ENCODE results near the gene FOXO3.

FOXO3 gene

DNA sequence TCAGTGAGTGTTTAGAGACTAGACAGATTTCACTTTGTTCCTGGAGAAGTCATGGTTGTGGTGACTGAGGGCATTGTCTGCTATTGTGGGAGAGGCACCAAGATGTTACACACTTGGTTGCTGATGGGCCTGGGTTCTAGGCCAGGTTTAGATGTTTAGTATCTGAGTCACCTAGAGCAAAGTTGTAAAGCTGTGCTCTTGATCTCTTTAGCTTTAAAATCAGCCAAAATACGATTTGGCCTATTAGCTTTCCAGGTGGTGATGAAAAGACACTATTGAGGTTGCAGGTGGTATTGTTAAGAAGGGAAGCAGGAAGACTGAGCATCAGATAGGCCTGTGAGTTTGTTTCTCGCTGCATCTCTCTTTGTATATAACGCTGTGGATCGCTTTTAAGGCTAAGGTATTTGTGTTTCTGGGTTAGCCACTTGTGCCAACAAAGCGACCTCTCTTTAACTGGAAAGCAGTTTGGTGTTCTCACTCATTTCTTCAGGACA is 48.6 kb downstream of the FOXO3 start:
- TF ChIP-seq, protein P1, sequence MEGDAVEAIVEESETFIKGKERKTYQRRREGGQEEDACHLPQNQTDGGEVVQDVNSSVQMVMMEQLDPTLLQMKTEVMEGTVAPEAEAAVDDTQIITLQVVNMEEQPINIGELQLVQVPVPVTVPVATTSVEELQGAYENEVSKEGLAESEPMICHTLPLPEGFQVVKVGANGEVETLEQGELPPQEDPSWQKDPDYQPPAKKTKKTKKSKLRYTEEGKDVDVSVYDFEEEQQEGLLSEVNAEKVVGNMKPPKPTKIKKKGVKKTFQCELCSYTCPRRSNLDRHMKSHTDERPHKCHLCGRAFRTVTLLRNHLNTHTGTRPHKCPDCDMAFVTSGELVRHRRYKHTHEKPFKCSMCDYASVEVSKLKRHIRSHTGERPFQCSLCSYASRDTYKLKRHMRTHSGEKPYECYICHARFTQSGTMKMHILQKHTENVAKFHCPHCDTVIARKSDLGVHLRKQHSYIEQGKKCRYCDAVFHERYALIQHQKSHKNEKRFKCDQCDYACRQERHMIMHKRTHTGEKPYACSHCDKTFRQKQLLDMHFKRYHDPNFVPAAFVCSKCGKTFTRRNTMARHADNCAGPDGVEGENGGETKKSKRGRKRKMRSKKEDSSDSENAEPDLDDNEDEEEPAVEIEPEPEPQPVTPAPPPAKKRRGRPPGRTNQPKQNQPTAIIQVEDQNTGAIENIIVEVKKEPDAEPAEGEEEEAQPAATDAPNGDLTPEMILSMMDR (IDR thresholded peaks at IDR 0.05; ENCODE audit: low read depth, low read length) = no peak
- peak in 1 of 2 donors; percentile 87 for DNase-seq (ENCODE audit: low read depth in 2 of 2)
- no peak overlapping the region for H3K4me3 ChIP-seq (replicated peaks in 1 of 2; ENCODE audit: low read depth in 2 of 2, low read length in 2 of 2)

DNA sequence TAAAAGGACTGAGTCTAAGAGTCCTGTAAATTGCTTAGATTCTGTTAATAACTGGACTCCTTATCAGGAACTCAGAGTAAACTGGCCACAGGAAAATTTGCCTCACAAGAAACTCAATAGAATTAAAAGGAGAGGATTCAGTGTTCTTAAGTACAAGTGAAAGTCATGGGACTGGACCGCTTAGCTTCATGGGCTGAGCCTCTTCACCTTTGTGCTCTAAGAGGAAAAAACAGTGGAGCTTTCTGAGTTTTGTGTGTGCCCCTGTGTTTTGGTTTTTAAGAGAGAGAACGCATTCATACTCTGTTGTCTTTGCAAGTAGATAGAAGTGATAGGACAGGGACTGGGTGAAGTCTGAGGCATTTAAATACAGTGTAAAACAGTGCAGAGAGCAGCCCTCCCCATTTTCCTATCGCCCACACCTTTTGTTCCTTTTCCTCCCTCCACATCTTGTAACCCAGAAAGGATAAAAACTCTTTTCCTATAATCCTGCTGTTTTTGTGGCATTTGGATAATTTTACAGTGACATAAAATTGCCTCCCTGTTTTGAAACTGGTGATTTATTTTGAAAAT is 49.6 kb downstream of the FOXO3 start:
- H3K4me3 ChIP-seq (replicated peaks in 1 of 2; ENCODE audit: low read depth in 2 of 2, low read length in 2 of 2) = no peak overlapping the region
- TF ChIP-seq, protein P1 (IDR thresholded peaks at IDR 0.05; ENCODE audit: low read depth, low read length) = no peak
- DNase-seq (ENCODE audit: low read depth in 2 of 2) = no peak

DNA sequence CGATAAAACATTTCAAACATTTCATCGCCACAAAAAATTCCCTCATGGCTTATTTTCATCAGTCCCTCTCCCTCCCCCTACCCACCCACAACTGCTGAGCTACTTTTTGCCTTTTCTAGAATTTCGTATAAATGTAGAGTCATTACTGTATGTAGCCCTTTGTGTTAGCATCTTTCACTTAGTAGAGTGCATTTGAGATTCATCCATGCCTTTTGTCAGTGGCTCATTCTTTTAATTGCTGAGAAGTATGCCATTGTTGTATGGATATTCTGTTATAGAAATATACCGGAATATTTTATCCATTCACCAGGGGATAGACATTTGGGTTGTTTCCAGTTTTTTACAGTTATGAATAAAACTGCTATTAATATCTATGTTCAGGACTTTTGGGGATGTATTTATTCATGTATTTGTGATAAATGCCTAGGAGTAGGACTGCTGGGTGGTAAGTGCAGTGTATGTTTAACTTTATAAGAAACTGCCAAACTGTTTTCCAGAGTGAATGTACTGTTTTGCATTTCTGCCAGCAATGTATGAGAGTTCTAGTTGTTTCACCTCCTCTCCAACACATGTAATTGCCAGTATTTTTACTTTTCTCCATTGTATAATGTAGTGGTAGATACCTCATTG is 50.4 kb downstream of the FOXO3 start:
- no peak overlapping the region for H3K4me3 ChIP-seq (replicated peaks in 1 of 2; ENCODE audit: low read depth in 2 of 2, low read length in 2 of 2)
- TF ChIP-seq, protein P1 (IDR thresholded peaks at IDR 0.05; ENCODE audit: low read depth, low read length) = no peak
- no peak for DNase-seq (ENCODE audit: low read depth in 2 of 2)

DNA sequence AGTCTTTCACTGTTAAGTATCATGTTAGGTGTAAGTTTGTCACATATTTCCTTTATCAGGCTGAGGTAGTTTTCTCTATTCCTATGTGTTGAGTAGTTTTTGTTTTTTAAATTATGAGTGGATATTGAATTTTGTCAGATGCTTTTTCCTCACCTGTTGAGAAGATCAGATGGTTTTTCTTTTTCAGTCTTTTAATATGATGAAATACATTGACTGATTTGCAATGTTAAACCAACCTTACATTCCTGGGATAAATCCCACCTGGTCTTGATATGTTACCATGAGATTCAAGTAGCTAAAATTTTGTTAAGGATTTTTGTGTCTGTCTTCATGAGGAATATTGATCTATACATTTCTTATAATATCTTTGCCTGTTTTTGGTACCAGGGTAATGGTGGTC is 52.1 kb downstream of the FOXO3 start:
- TF ChIP-seq, protein P1 (IDR thresholded peaks at IDR 0.05; ENCODE audit: low read depth, low read length) = no peak
- DNase-seq (ENCODE audit: low read depth in 2 of 2) = no peak
- no peak overlapping the region for H3K4me3 ChIP-seq (replicated peaks in 1 of 2; ENCODE audit: low read depth in 2 of 2, low read length in 2 of 2)

DNA sequence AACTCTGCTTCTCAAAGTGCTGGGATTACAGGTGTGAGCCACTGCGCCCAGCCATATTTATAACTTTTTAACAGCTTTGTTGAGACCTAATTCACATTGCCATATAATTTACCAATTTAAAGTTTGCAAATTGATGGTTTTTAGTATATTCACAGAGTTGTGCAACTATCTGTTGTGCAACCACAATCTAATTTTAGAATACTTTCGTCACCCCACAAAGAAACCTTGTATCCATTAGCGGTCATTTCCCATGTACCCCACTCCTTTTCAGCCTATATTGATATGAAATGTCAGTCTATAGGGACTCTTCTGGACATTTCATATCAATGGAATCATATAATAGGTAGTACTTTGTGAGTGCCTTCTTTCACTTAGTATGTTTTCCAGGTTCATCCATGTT is 55.8 kb downstream of the FOXO3 start:
- TF ChIP-seq, protein P1 (IDR thresholded peaks at IDR 0.05; ENCODE audit: low read depth, low read length) = no peak
- DNase-seq (ENCODE audit: low read depth in 2 of 2) = peak in 1 of 2 donors; percentile 66
- no peak overlapping the region for H3K4me3 ChIP-seq (replicated peaks in 1 of 2; ENCODE audit: low read depth in 2 of 2, low read length in 2 of 2)

DNA sequence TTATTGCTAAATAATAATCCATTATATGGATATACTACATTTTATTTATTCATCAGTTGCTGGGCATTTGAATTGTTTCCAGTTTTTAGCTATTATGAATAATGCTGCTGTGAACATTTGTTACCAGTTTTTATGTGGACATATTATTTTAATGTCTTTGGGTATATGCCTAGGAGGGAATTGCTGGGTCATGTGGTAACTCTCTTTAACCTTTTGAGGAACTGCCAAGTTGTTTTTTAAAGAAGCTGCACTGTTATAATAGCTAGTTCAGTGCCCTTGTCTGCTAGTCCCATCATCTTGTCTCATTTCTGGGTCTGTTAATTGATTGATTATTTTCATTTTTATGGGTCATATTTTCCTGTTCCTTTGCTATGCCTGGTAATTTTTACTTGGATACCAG is 56.3 kb downstream of the FOXO3 start:
- TF ChIP-seq, protein P1 (IDR thresholded peaks at IDR 0.05; ENCODE audit: low read depth, low read length) = no peak
- no peak overlapping the region for H3K4me3 ChIP-seq (replicated peaks in 1 of 2; ENCODE audit: low read depth in 2 of 2, low read length in 2 of 2)
- no peak for DNase-seq (ENCODE audit: low read depth in 2 of 2)

Measured in cardiac fibroblast (primary cell).